HEK293 (cell line): ENCODE measurements around the gene KLHL11.

Experiments
- HOXC10 ChIP-seq: sonication (generic); formaldehyde crosslinking; IDR thresholded peaks from 2 replicates; pipeline ENCODE4 v1.8.1; 2023; ENCODE audit warnings: mild to moderate bottlenecking, missing genetic modification reagents
- KLF9 ChIP-seq: fragments of 450-650 bp; formaldehyde crosslinking; IDR thresholded peaks from 2 replicates; pipeline ENCODE4 v1.5.1; 2016; ENCODE audit warnings: missing biosample characterization, missing genetic modification characterization, low read depth
- MYNN ChIP-seq: fragments of 450-650 bp; formaldehyde crosslinking; IDR thresholded peaks from 2 replicates; pipeline ENCODE4 v1.5.1; 2016; ENCODE audit warnings: missing biosample characterization, missing genetic modification characterization, borderline replicate concordance
- RBAK ChIP-seq: fragments of 450-650 bp; formaldehyde crosslinking; IDR thresholded peaks from 2 replicates; pipeline ENCODE4 v1.5.1; 2016; ENCODE audit warnings: missing biosample characterization, missing genetic modification characterization
- SCRT1 ChIP-seq: fragments of 450-650 bp; formaldehyde crosslinking; IDR thresholded peaks from 2 replicates; pipeline ENCODE4 v1.5.1; 2016; ENCODE audit warnings: missing biosample characterization, missing genetic modification characterization, borderline replicate concordance
- SP3 ChIP-seq: fragments of 450-650 bp; formaldehyde crosslinking; IDR thresholded peaks from 2 replicates; pipeline ENCODE4 v1.5.1; 2016; ENCODE audit warnings: missing biosample characterization, missing genetic modification characterization
- ZBTB20 ChIP-seq: fragments of 450-650 bp; formaldehyde crosslinking; IDR thresholded peaks from 2 replicates; pipeline ENCODE4 v1.5.1; 2016; ENCODE audit warnings: missing biosample characterization, missing genetic modification characterization
- ZNF10 ChIP-seq: fragments of 450-650 bp; formaldehyde crosslinking; IDR thresholded peaks from 2 replicates; pipeline ENCODE4 v1.5.1; 2017; ENCODE audit warnings: missing biosample characterization, missing genetic modification characterization
- ZNF133 ChIP-seq: fragments of 450-650 bp; formaldehyde crosslinking; IDR thresholded peaks from 2 replicates; pipeline ENCODE4 v1.5.1; 2016; ENCODE audit warnings: missing biosample characterization, missing genetic modification characterization
- ZNF16 ChIP-seq: fragments of 450-650 bp; formaldehyde crosslinking; IDR thresholded peaks from 2 replicates; pipeline ENCODE4 v1.5.1; 2016; ENCODE audit warnings: low read depth, missing biosample characterization, missing genetic modification characterization
- ZNF169 ChIP-seq: fragments of 450-650 bp; formaldehyde crosslinking; IDR thresholded peaks from 2 replicates; pipeline ENCODE4 v1.5.1; 2016; ENCODE audit warnings: missing biosample characterization, missing genetic modification characterization
- ZNF24 ChIP-seq: fragments of 450-650 bp; formaldehyde crosslinking; IDR thresholded peaks from 2 replicates; pipeline ENCODE4 v1.5.1; 2016; ENCODE audit warnings: missing biosample characterization, missing genetic modification characterization
- ZNF266 ChIP-seq: fragments of 450-650 bp; formaldehyde crosslinking; IDR thresholded peaks from 2 replicates; pipeline ENCODE4 v1.5.1; 2016; ENCODE audit warnings: missing biosample characterization, missing genetic modification characterization, low read depth
- ZNF302 ChIP-seq: fragments of 450-650 bp; formaldehyde crosslinking; IDR thresholded peaks from 2 replicates; pipeline ENCODE4 v1.5.1; 2016; ENCODE audit warnings: missing biosample characterization, missing genetic modification characterization, low read depth
- ZNF426 ChIP-seq: fragments of 450-650 bp; formaldehyde crosslinking; IDR thresholded peaks from 2 replicates; pipeline ENCODE4 v1.5.1; 2017; ENCODE audit warnings: missing biosample characterization, missing genetic modification characterization, mild to moderate bottlenecking, inconsistent platforms, moderate library complexity
- ZNF48 ChIP-seq: fragments of 450-650 bp; formaldehyde crosslinking; IDR thresholded peaks from 2 replicates; pipeline ENCODE4 v1.5.1; 2016; ENCODE audit warnings: missing biosample characterization, missing genetic modification characterization
- ZNF514 ChIP-seq: fragments of 450-650 bp; formaldehyde crosslinking; IDR thresholded peaks from 2 replicates; pipeline ENCODE4 v1.5.1; 2016; ENCODE audit warnings: missing biosample characterization, missing genetic modification characterization
- ZNF555 ChIP-seq: fragments of 450-650 bp; formaldehyde crosslinking; conservative IDR thresholded peaks from 2 replicates; pipeline ENCODE4 v1.5.1; 2017; ENCODE audit warnings: missing biosample characterization, mild to moderate bottlenecking, missing genetic modification characterization, inconsistent platforms
- ZXDB ChIP-seq: fragments of 450-650 bp; formaldehyde crosslinking; IDR thresholded peaks from 2 replicates; pipeline ENCODE4 v1.5.1; 2016; ENCODE audit warnings: missing biosample characterization, missing genetic modification characterization
- TF ChIP-seq, protein P1 (sequence below): fragments of 450-650 bp; formaldehyde crosslinking; IDR thresholded peaks from 2 replicates; pipeline ENCODE4 v1.5.1; 2016; ENCODE audit warnings: missing biosample characterization, missing genetic modification characterization
- TF ChIP-seq, protein P2 (sequence below): fragments of 450-650 bp; formaldehyde crosslinking; IDR thresholded peaks from 2 replicates; pipeline ENCODE4 v1.5.1; 2016; ENCODE audit warnings: missing biosample characterization, missing genetic modification characterization
- TF ChIP-seq, protein P3 (sequence below): IDR thresholded peaks from 2 replicates; pipeline ENCODE4 v1.6.1; 2011; ENCODE audit warnings: mild to moderate bottlenecking, low read depth, low read length, borderline replicate concordance
- TF ChIP-seq, protein P4 (sequence below): fragments of 450-650 bp; formaldehyde crosslinking; conservative IDR thresholded peaks from 2 replicates; pipeline ENCODE4 v1.5.1; 2016; ENCODE audit warnings: low read depth, missing biosample characterization, missing genetic modification characterization
- TF ChIP-seq, protein P5 (sequence below): fragments of 450-650 bp; formaldehyde crosslinking; IDR thresholded peaks from 2 replicates; pipeline ENCODE4 v1.5.1; 2017; ENCODE audit warnings: missing biosample characterization, mild to moderate bottlenecking, missing genetic modification characterization, moderate library complexity
- TF ChIP-seq, protein P6 (sequence below): sonication (generic); formaldehyde crosslinking; IDR thresholded peaks from 2 replicates; pipeline ENCODE4 v1.8.1; 2022; ENCODE audit warnings: mild to moderate bottlenecking, moderate library complexity, missing genetic modification reagents

The KLHL11 gene

DNA sequence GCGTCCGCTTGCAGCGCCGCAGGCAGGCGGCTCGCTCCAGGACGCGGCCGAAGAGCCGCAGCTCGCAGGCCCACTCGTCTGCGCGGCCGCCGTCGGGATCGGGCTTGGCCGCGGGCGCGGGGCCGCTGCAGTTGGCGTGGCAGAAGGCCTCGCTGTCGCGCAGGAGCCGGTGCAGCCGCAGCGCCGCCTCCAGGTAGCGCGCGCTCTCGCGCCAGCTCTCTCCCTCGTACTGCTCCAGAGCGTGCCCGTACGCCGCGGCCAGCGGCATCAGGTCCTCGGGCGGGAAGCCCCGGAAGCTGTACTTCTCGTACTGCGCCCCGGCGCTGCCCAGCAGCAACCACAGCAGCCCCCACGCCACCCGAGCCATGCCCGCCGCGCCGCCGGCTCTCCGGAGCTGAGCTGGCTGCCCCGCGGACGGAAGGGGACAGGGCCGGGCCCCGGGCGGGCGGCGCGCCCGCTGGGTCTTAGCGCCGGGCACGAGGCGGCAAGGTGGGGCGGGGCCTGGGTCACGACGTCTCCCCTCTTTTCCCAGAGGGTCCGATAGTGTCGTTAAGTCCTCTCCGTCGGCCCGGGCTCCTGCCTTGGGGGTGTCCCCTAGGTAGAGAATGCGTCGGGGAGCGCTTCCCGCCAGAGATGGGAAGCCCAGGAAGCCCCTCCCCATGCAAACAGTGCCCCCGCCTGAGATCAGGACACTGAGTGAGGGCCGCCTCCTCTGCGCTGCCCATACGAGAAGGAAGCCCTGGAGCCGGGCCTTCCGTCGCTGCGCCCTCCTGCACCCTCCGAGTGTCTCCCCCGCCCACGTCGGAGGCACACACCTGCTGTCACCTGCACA lies 53.5 kb downstream of the KLHL11 start, which contains the start of gene P3H4 (continued):
- TF ChIP-seq HOXC10 (CRISPR knock-in tag) (0 out of 2 replicates have a peak, but pooled peaks have one; percentile 53), ZNF302 (tag by site-specific recombination) (no peak), ZNF555 (tag by site-specific recombination) (no peak), MYNN (0 out of 2 replicates have a peak, but pooled peaks have one; percentile 12), ZNF133 (tag by site-specific recombination) (no peak), ZNF48 (no peak), ZNF16 (tag by site-specific recombination) (no peak), ZBTB20 (tag by site-specific recombination) (peak; percentile 88), ZNF426 (tag by site-specific recombination) (no peak), SP3 (tag by site-specific recombination) (peak; percentile 75), ZNF169 (no peak), ZXDB (tag by site-specific recombination) (no peak), ZNF24 (no peak), ZNF10 (tag by site-specific recombination) (no peak), KLF9 (tag by site-specific recombination) (peak; percentile 64), SCRT1 (tag by site-specific recombination) (0 out of 2 replicates have a peak, but pooled peaks have one; percentile 55), ZNF266 (tag by site-specific recombination) (no peak), RBAK (no peak), ZNF514 (tag by site-specific recombination) (no peak)
- TF ChIP-seq, protein P1, sequence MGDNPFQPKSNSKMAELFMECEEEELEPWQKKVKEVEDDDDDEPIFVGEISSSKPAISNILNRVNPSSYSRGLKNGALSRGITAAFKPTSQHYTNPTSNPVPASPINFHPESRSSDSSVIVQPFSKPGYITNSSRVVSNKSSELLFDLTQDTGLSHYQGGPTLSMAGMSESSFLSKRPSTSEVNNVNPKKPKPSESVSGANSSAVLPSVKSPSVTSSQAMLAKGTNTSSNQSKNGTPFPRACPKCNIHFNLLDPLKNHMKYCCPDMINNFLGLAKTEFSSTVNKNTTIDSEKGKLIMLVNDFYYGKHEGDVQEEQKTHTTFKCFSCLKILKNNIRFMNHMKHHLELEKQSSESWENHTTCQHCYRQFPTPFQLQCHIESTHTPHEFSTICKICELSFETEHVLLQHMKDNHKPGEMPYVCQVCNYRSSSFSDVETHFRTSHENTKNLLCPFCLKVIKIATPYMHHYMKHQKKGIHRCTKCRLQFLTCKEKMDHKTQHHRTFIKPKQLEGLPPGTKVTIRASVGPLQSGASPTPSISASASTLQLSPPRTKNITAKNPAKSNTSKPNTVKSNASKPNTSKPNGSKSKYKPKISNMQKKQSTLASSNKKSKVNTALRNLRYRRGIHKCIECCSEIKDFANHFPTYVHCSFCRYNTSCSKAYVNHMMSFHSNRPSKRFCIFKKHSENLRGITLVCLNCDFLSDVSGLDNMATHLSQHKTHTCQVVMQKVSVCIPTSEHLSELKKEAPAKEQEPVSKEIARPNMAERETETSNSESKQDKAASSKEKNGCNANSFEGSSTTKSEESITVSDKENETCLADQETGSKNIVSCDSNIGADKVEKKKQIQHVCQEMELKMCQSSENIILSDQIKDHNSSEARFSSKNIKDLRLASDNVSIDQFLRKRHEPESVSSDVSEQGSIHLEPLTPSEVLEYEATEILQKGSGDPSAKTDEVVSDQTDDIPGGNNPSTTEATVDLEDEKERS (tag by site-specific recombination), result no peak
- TF ChIP-seq, protein P2, sequence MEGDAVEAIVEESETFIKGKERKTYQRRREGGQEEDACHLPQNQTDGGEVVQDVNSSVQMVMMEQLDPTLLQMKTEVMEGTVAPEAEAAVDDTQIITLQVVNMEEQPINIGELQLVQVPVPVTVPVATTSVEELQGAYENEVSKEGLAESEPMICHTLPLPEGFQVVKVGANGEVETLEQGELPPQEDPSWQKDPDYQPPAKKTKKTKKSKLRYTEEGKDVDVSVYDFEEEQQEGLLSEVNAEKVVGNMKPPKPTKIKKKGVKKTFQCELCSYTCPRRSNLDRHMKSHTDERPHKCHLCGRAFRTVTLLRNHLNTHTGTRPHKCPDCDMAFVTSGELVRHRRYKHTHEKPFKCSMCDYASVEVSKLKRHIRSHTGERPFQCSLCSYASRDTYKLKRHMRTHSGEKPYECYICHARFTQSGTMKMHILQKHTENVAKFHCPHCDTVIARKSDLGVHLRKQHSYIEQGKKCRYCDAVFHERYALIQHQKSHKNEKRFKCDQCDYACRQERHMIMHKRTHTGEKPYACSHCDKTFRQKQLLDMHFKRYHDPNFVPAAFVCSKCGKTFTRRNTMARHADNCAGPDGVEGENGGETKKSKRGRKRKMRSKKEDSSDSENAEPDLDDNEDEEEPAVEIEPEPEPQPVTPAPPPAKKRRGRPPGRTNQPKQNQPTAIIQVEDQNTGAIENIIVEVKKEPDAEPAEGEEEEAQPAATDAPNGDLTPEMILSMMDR (tag by site-specific recombination), result peak; percentile 78
- TF ChIP-seq, protein P3, sequence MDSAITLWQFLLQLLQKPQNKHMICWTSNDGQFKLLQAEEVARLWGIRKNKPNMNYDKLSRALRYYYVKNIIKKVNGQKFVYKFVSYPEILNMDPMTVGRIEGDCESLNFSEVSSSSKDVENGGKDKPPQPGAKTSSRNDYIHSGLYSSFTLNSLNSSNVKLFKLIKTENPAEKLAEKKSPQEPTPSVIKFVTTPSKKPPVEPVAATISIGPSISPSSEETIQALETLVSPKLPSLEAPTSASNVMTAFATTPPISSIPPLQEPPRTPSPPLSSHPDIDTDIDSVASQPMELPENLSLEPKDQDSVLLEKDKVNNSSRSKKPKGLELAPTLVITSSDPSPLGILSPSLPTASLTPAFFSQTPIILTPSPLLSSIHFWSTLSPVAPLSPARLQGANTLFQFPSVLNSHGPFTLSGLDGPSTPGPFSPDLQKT, result no peak; the same call in 1 of the 2 replicates
- TF ChIP-seq, protein P4, sequence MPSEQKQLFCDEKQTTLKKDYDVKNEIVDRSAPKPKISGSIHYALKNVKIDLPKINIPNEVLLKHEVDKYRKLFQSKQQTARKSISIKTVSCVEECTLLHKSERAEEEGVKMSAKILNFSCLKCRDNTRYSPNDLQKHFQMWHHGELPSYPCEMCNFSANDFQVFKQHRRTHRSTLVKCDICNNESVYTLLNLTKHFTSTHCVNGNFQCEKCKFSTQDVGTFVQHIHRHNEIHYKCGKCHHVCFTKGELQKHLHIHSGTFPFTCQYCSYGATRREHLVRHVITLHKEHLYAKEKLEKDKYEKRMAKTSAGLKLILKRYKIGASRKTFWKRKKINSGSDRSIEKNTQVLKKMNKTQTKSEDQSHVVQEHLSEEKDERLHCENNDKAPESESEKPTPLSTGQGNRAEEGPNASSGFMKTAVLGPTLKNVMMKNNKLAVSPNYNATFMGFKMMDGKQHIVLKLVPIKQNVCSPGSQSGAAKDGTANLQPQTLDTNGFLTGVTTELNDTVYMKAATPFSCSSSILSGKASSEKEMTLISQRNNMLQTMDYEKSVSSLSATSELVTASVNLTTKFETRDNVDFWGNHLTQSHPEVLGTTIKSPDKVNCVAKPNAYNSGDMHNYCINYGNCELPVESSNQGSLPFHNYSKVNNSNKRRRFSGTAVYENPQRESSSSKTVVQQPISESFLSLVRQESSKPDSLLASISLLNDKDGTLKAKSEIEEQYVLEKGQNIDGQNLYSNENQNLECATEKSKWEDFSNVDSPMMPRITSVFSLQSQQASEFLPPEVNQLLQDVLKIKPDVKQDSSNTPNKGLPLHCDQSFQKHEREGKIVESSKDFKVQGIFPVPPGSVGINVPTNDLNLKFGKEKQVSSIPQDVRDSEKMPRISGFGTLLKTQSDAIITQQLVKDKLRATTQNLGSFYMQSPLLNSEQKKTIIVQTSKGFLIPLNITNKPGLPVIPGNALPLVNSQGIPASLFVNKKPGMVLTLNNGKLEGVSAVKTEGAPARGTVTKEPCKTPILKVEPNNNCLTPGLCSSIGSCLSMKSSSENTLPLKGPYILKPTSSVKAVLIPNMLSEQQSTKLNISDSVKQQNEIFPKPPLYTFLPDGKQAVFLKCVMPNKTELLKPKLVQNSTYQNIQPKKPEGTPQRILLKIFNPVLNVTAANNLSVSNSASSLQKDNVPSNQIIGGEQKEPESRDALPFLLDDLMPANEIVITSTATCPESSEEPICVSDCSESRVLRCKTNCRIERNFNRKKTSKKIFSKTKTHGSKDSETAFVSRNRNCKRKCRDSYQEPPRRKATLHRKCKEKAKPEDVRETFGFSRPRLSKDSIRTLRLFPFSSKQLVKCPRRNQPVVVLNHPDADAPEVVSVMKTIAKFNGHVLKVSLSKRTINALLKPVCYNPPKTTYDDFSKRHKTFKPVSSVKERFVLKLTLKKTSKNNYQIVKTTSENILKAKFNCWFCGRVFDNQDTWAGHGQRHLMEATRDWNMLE, result no peak
- TF ChIP-seq, protein P5, sequence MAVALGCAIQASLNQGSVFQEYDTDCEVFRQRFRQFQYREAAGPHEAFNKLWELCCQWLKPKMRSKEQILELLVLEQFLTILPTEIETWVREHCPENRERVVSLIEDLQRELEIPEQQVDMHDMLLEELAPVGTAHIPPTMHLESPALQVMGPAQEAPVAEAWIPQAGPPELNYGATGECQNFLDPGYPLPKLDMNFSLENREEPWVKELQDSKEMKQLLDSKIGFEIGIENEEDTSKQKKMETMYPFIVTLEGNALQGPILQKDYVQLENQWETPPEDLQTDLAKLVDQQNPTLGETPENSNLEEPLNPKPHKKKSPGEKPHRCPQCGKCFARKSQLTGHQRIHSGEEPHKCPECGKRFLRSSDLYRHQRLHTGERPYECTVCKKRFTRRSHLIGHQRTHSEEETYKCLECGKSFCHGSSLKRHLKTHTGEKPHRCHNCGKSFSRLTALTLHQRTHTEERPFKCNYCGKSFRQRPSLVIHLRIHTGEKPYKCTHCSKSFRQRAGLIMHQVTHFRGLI (tag by site-specific recombination), result no peak
- TF ChIP-seq, protein P6, sequence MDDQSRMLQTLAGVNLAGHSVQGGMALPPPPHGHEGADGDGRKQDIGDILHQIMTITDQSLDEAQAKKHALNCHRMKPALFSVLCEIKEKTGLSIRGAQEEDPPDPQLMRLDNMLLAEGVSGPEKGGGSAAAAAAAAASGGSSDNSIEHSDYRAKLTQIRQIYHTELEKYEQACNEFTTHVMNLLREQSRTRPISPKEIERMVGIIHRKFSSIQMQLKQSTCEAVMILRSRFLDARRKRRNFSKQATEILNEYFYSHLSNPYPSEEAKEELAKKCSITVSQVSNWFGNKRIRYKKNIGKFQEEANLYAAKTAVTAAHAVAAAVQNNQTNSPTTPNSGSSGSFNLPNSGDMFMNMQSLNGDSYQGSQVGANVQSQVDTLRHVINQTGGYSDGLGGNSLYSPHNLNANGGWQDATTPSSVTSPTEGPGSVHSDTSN (CRISPR knock-in tag), result peak; percentile 91
